ENCODE measurements around the gene MCCD1. TPM values are rescaled to one million over a fixed set of nuclear protein-coding genes. Genes with fewer than 3 reads are reported as not detected.

Gene MCCD1
- total and polyA plus RNA-seq, 2 of the 13 experiments (the other 11 are each of a cell fraction or from before 2014, with no cell fraction given) = 0.15 TPM; not detected in 1

DNA sequence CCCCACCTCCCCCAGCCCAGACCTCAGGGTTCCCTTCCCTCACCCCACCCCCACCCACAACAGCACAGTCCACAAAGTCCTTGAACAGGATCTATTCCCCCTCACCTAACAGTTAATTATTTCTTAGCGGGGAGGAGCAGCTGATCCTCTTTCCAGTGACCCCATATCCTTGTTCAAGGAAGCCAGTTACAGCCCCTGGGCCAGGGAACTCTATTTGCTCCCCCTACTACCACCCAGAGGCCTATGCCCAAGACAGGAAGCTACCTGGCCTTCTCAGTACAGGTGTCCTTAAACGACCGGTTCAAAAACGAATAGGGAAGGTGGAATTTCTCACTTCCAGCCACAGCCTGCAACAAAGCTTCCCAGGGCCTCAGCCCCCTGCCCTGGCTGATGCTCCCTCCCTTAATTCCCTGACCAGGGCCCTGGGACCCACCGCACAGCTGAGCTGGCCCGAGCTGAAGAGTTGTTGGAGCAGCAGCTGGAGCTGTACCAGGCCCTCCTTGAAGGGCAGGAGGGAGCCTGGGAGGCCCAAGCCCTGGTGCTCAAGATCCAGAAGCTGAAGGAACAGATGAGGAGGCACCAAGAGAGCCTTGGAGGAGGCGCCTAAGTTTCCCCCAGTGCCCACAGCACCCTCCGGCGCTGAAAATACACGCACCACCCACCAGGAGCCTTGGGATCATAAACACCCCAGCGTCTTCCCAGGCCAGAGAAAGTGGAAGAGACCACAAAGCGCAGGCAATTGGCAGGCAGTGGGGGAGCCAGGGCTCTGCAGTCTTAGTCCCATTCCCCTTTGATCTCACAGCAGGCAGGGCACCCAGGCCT, 778 bp downstream of the MCCD1 start (continued):
- TF ChIP-seq, protein P1, sequence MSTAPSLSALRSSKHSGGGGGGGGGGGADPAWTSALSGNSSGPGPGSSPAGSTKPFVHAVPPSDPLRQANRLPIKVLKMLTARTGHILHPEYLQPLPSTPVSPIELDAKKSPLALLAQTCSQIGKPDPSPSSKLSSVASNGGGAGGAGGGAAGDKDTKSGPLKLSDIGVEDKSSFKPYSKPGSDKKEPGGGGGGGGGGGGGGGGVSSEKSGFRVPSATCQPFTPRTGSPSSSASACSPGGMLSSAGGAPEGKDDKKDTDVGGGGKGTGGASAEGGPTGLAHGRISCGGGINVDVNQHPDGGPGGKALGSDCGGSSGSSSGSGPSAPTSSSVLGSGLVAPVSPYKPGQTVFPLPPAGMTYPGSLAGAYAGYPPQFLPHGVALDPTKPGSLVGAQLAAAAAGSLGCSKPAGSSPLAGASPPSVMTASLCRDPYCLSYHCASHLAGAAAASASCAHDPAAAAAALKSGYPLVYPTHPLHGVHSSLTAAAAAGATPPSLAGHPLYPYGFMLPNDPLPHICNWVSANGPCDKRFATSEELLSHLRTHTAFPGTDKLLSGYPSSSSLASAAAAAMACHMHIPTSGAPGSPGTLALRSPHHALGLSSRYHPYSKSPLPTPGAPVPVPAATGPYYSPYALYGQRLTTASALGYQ (CRISPR knock-in tag; IDR thresholded peaks at IDR 0.05) = no peak
- TF ChIP-seq ZNF317 (CRISPR knock-in tag; IDR thresholded peaks at IDR 0.05) (0 out of 2 replicates have a peak, but pooled peaks have one; percentile 52), ZFP90 (CRISPR knock-in tag; IDR thresholded peaks at IDR 0.05; ENCODE audit: borderline replicate concordance) (0 out of 2 replicates have a peak, but pooled peaks have one; percentile 28), DPF2 (CRISPR knock-in tag; IDR thresholded peaks at IDR 0.05; ENCODE audit: borderline replicate concordance, low read depth) (0 out of 2 replicates have a peak, but pooled peaks have one; percentile 28), RBM22 (optimal IDR thresholded peaks at IDR 0.05; ENCODE audit: low read length) (peak; percentile 98), CSRNP1 (CRISPR knock-in tag; IDR thresholded peaks at IDR 0.05) (0 out of 2 replicates have a peak, but pooled peaks have one; percentile 31), ZNF563 (CRISPR knock-in tag; IDR thresholded peaks at IDR 0.05) (0 out of 2 replicates have a peak, but pooled peaks have one; percentile 79), ELF1 (CRISPR knock-in tag; IDR thresholded peaks at IDR 0.05) (no peak), REXO4 (CRISPR knock-in tag; IDR thresholded peaks at IDR 0.05; ENCODE audit: borderline replicate concordance) (no peak), TERF1 (CRISPR knock-in tag; IDR thresholded peaks at IDR 0.05) (no peak), ZNF747 (CRISPR knock-in tag; IDR thresholded peaks at IDR 0.05; ENCODE audit: borderline replicate concordance) (no peak), ATF1 (CRISPR knock-in tag; IDR thresholded peaks at IDR 0.05) (no peak), NCOA1 (CRISPR knock-in tag; IDR thresholded peaks at IDR 0.05) (no peak), U2AF1 (optimal IDR thresholded peaks at IDR 0.05; ENCODE audit: low read depth, low read length) (no peak)
- TF ChIP-seq, protein P2, sequence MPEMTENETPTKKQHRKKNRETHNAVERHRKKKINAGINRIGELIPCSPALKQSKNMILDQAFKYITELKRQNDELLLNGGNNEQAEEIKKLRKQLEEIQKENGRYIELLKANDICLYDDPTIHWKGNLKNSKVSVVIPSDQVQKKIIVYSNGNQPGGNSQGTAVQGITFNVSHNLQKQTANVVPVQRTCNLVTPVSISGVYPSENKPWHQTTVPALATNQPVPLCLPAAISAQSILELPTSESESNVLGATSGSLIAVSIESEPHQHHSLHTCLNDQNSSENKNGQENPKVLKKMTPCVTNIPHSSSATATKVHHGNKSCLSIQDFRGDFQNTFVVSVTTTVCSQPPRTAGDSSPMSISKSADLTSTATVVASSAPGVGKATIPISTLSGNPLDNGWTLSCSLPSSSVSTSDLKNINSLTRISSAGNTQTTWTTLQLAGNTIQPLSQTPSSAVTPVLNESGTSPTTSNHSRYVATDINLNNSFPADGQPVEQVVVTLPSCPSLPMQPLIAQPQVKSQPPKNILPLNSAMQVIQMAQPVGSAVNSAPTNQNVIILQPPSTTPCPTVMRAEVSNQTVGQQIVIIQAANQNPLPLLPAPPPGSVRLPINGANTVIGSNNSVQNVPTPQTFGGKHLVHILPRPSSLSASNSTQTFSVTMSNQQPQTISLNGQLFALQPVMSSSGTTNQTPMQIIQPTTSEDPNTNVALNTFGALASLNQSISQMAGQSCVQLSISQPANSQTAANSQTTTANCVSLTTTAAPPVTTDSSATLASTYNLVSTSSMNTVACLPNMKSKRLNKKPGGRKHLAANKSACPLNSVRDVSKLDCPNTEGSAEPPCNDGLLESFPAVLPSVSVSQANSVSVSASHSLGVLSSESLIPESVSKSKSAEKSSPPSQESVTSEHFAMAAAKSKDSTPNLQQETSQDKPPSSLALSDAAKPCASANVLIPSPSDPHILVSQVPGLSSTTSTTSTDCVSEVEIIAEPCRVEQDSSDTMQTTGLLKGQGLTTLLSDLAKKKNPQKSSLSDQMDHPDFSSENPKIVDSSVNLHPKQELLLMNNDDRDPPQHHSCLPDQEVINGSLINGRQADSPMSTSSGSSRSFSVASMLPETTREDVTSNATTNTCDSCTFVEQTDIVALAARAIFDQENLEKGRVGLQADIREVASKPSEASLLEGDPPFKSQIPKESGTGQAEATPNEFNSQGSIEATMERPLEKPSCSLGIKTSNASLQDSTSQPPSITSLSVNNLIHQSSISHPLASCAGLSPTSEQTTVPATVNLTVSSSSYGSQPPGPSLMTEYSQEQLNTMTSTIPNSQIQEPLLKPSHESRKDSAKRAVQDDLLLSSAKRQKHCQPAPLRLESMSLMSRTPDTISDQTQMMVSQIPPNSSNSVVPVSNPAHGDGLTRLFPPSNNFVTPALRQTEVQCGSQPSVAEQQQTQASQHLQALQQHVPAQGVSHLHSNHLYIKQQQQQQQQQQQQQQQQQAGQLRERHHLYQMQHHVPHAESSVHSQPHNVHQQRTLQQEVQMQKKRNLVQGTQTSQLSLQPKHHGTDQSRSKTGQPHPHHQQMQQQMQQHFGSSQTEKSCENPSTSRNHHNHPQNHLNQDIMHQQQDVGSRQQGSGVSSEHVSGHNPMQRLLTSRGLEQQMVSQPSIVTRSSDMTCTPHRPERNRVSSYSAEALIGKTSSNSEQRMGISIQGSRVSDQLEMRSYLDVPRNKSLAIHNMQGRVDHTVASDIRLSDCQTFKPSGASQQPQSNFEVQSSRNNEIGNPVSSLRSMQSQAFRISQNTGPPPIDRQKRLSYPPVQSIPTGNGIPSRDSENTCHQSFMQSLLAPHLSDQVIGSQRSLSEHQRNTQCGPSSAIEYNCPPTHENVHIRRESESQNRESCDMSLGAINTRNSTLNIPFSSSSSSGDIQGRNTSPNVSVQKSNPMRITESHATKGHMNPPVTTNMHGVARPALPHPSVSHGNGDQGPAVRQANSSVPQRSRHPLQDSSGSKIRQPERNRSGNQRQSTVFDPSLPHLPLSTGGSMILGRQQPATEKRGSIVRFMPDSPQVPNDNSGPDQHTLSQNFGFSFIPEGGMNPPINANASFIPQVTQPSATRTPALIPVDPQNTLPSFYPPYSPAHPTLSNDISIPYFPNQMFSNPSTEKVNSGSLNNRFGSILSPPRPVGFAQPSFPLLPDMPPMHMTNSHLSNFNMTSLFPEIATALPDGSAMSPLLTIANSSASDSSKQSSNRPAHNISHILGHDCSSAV (CRISPR knock-in tag; IDR thresholded peaks at IDR 0.05; ENCODE audit: borderline replicate concordance) = no peak

Data from HepG2 (cell line).